Hepatocyte (in vitro differentiated cells): ENCODE results near the gene CROCC2. TPM values are rescaled to one million over a fixed set of nuclear protein-coding genes. Genes with fewer than 3 reads are reported as not detected.

Experiments
- DNase-seq: peaks from one replicate; pipeline ENCODE4 v3.0.0-alpha.2; 2016; ENCODE audit warnings: low spot score
- H2AFZ ChIP-seq: fragments of 200-600 bp; sonication (generic); 2 replicates; pipeline ENCODE4 v1.6.0; 2016; ENCODE audit warnings: antibody characterized with exemption, mild to moderate bottlenecking
- H3K27ac ChIP-seq: fragments of 200-600 bp; sonication (generic); 2 replicates; pipeline ENCODE4 v1.5.1; 2016; ENCODE audit warnings: mild to moderate bottlenecking
- H3K27me3 ChIP-seq: fragments of 200-600 bp; sonication (generic); 2 replicates; pipeline ENCODE4 v1.6.1; 2016
- H3K36me3 ChIP-seq: fragments of 200-600 bp; sonication (generic); replicated peaks from 2 replicates; pipeline ENCODE4 v1.5.1; 2016; ENCODE audit warnings: low read depth; ENCODE audit not compliant: insufficient read depth
- H3K4me1 ChIP-seq: fragments of 200-600 bp; sonication (generic); 2 replicates; pipeline ENCODE4 v1.5.1; 2016; ENCODE audit warnings: mild to moderate bottlenecking, moderate library complexity; ENCODE audit not compliant: insufficient read depth
- H3K4me2 ChIP-seq: fragments of 200-600 bp; sonication (generic); 2 replicates; pipeline ENCODE4 v1.6.0; 2016
- H3K4me3 ChIP-seq: fragments of 200-600 bp; sonication (generic); 2 replicates; pipeline ENCODE4 v1.5.1; 2016; ENCODE audit warnings: mild to moderate bottlenecking
- H3K79me2 ChIP-seq: fragments of 200-600 bp; sonication (generic); 2 replicates; pipeline ENCODE4 v1.6.0; 2017; ENCODE audit warnings: mild to moderate bottlenecking
- H3K9me2 ChIP-seq: fragments of 200-600 bp; sonication (generic); replicated peaks from 2 replicates; pipeline ENCODE4 v1.6.0; 2017; ENCODE audit warnings: mild to moderate bottlenecking; ENCODE audit not compliant: insufficient read depth
- H3K9me3 ChIP-seq: fragments of 200-600 bp; sonication (generic); 2 replicates; pipeline ENCODE4 v1.5.1; 2016; ENCODE audit warnings: low read depth, mild to moderate bottlenecking
- H4K20me1 ChIP-seq: fragments of 200-600 bp; sonication (generic); 2 replicates; pipeline ENCODE4 v1.6.0; 2016; ENCODE audit warnings: mild to moderate bottlenecking; ENCODE audit not compliant: insufficient read depth, poor library complexity, severe bottlenecking
- CTCF ChIP-seq: fragments of 200-600 bp; sonication (generic); IDR thresholded peaks from 2 replicates; pipeline ENCODE4 v1.5.1; 2016; ENCODE audit warnings: antibody characterized with exemption, mild to moderate bottlenecking; ENCODE audit not compliant: poor library complexity
- EZH2 ChIP-seq: fragments of 200-600 bp; sonication (generic); IDR thresholded peaks from 2 replicates; pipeline ENCODE4 v1.6.1; 2016; ENCODE audit warnings: antibody characterized with exemption, mild to moderate bottlenecking, borderline replicate concordance
- EZH2phosphoT487 ChIP-seq: fragments of 200-600 bp; sonication (generic); IDR thresholded peaks from one replicate; pipeline ENCODE4 v1.6.1; 2018; ENCODE audit warnings: antibody characterized with exemption, mild to moderate bottlenecking, low read depth, moderate library complexity; ENCODE audit not compliant: unreplicated experiment, severe bottlenecking
- WGBS: methylation state at CpG from one replicate; pipeline ENCODE4 v1.1.6; 2016; ENCODE audit warnings: low lambda C conversion rate; ENCODE audit errors: missing lambda C conversion rate; 5-methylcytosine and 5-hydroxymethylcytosine counted together
- polyA plus RNA-seq: library from polyadenylated mRNA; unstranded; fragments of >200 nt; fragmentation: Nextera tagmentation; extraction: Ambion mirVana; gene quantifications from 2 replicates; pipeline ENCODE4 v1.2.1, GENCODE V29; 2016
- total RNA-seq: library from RNA; depleted of rRNA; stranded (reverse); fragments of >200 nt; gene quantifications from 2 replicates; pipeline ENCODE4 v1.2.3, GENCODE V29; 2014

CROCC2 gene
- total and polyA plus RNA-seq, 2 experiments from 2014 or later = 0.04 to 0.10 TPM

- TF ChIP-seq EZH2 = no peak
- TF ChIP-seq CTCF = no peak
- no peak for TF ChIP-seq EZH2phosphoT487
- Histone ChIP-seq H3K27me3 (no peaks in the 10 kb centered on the region), H3K36me3 (no peaks in the 10 kb centered on the region), H3K4me3 (no peak overlapping the region), H3K4me2 (no peak overlapping the region), H3K4me1 (peaks cover 35% of the 10 kb centered on the region), H3K79me2 (no peaks in the 10 kb centered on the region), H3K9me3 (no peaks in the 10 kb centered on the region), H3K27ac (no peak overlapping the region), H3K9me2 (no peaks in the 10 kb centered on the region), H4K20me1 (no peaks in the 10 kb centered on the region), H2AFZ (no peak overlapping the region)
- DNase-seq = no peak
- WGBS = 92% methylated on average over 17 of the region's 20 CpGs
Measured at GRCh38 chr2:240963868-240964703, 58.0 kb downstream of the CROCC2 start.

GRCh38 chr2:240964704-240965295, 58.7 kb downstream of the CROCC2 start:
- no peak overlapping the region for H3K27ac ChIP-seq
- H3K79me2 ChIP-seq = no peaks in the 10 kb centered on the region
- H3K9me3 ChIP-seq = no peaks in the 10 kb centered on the region
- WGBS = 96% methylated on average over 15 of the region's 15 CpGs
- H4K20me1 ChIP-seq = no peaks in the 10 kb centered on the region
- no peak overlapping the region for H2AFZ ChIP-seq
- H3K4me1 ChIP-seq = peaks cover 30% of the 10 kb centered on the region
- DNase-seq = no peak
- no peak overlapping the region for H3K4me2 ChIP-seq
- no peaks in the 10 kb centered on the region for H3K27me3 ChIP-seq
- no peaks in the 10 kb centered on the region for H3K9me2 ChIP-seq
- no peaks in the 10 kb centered on the region for H3K36me3 ChIP-seq
- H3K4me3 ChIP-seq = no peak overlapping the region
- TF ChIP-seq EZH2phosphoT487 (no peak), CTCF (no peak), EZH2 (no peak)

GRCh38 chr2:240965296-240965904, 59.3 kb downstream of the CROCC2 start:
- DNase-seq = no peak

More at GRCh38 chr2:240965296-240965904, 59.3 kb downstream of the CROCC2 start:
- peaks cover 24% of the 10 kb centered on the region for H3K4me1 ChIP-seq
- no peaks in the 10 kb centered on the region for H3K79me2 ChIP-seq
- no peak overlapping the region for H3K4me3 ChIP-seq
- H3K27ac ChIP-seq = no peak overlapping the region
- no peaks in the 10 kb centered on the region for H3K9me2 ChIP-seq
- no peaks in the 10 kb centered on the region for H4K20me1 ChIP-seq
- H3K27me3 ChIP-seq = no peaks in the 10 kb centered on the region
- H3K36me3 ChIP-seq = no peaks in the 10 kb centered on the region
- TF ChIP-seq CTCF (no peak), EZH2 (no peak), EZH2phosphoT487 (no peak)
- H3K9me3 ChIP-seq = no peaks in the 10 kb centered on the region
- H2AFZ ChIP-seq = no peak overlapping the region
- WGBS = 78% methylated on average over 21 of the region's 22 CpGs
- H3K4me2 ChIP-seq = no peak overlapping the region
